GM12878 (cell line): ENCODE results near the gene LRP5. TPM values are rescaled to one million over a fixed set of nuclear protein-coding genes. Genes with fewer than 3 reads are reported as not detected.

Experiments
- ATAC-seq: fragments of 200-7000 bp; cut with Tn5 transposase; 3 replicates; pipeline ENCODE4 v1.9.1; 2020; ENCODE audit warnings: mild to moderate bottlenecking, moderate library complexity
- BruUV-seq: library from RNA; stranded (reverse); fragments of 400-500 nt; replicated peaks from 2 replicates; lab custom pipeline; 2021; lab: Mats Ljungman, UMichigan
- CTCF ChIA-PET: fragments of 300-600 bp; sonication (Branson Sonifier 250); formaldehyde crosslinking; extraction: SDS; loops from one replicate; lab custom pipeline; 2021; ENCODE audit warnings: inconsistent platforms; lab: Yijun Ruan, JAX
- POLR2A ChIA-PET: fragments of 350-600 bp; formaldehyde crosslinking; extraction: SDS; loops from one replicate; lab custom pipeline; 2021; ENCODE audit warnings: inconsistent platforms; lab: Charles Lee
- RAD21 ChIA-PET: fragments of 300-600 bp; sonication (Branson Sonifier 250); formaldehyde crosslinking; loops from one replicate; lab custom pipeline; 2023; ENCODE audit warnings: antibody characterized with exemption; ENCODE audit not compliant: unreplicated experiment; lab: Charles Lee
- SMC1A ChIA-PET: fragments of 300-600 bp; sonication (Branson Sonifier 250); formaldehyde crosslinking; loops from one replicate; lab custom pipeline; 2023; ENCODE audit not compliant: unreplicated experiment, uncharacterized antibody; lab: Charles Lee
- DNase-seq: peaks from one replicate; pipeline ENCODE4 v3.0.0-alpha.2; 2011; ENCODE audit warnings: low read depth, low spot score
- FAIRE-seq: peaks from 3 replicates; lab custom pipeline; 2011; peaks lifted over from hg19 to GRCh38; lab: Jason Lieb, UNC
- H2AFZ ChIP-seq: 2 replicates; pipeline ENCODE4 v1.6.0; 2011; ENCODE audit warnings: low read depth, low read length, control low read depth; ENCODE audit not compliant: control insufficient read depth
- H3K27ac ChIP-seq: 2 replicates; pipeline ENCODE4 v1.5.1; 2011; ENCODE audit warnings: control low read depth; ENCODE audit not compliant: control insufficient read depth, insufficient read depth
- H3K27me3 ChIP-seq, 2 experiments: replicated peaks in 1 of 2; 2 replicates each; pipeline versions ENCODE4 v1.6.0 to v1.6.1; 2011; ENCODE audit warnings: low read length in 1 of 2; ENCODE audit not compliant: control insufficient read depth in 2 of 2, insufficient read depth in 2 of 2
- H3K36me3 ChIP-seq, 2 experiments: 2 replicates each; pipeline ENCODE4 v1.5.1; 2011; ENCODE audit warnings: low read length in 1 of 2; ENCODE audit not compliant: control insufficient read depth in 2 of 2, insufficient read depth in 2 of 2
- H3K4me1 ChIP-seq: 2 replicates; pipeline ENCODE4 v1.6.1; 2011; ENCODE audit warnings: mild to moderate bottlenecking, low read length, moderate library complexity, mixed read lengths; ENCODE audit not compliant: control insufficient read depth, insufficient read depth
- H3K4me2 ChIP-seq: 2 replicates; pipeline ENCODE4 v1.6.0; 2011; ENCODE audit warnings: control low read depth; ENCODE audit not compliant: control insufficient read depth, insufficient read depth
- H3K4me3 ChIP-seq: fragments of 200-600 bp; sonication (generic); 2 replicates; pipeline ENCODE4 v1.5.1; 2016
- H3K79me2 ChIP-seq: 2 replicates; pipeline ENCODE4 v1.6.0; 2011; ENCODE audit warnings: low read length; ENCODE audit not compliant: control insufficient read depth, insufficient read depth
- H3K9ac ChIP-seq: 2 replicates; pipeline ENCODE4 v1.8.0; 2011; ENCODE audit warnings: low read length, control low read depth, mixed read lengths; ENCODE audit not compliant: control insufficient read depth, insufficient read depth
- H3K9me3 ChIP-seq: replicated peaks from 3 replicates; pipeline ENCODE4 v1.5.1; 2011; ENCODE audit warnings: mild to moderate bottlenecking, low read length; ENCODE audit not compliant: control insufficient read depth, insufficient read depth
- H4K20me1 ChIP-seq: 2 replicates; pipeline ENCODE4 v1.6.0; 2011; ENCODE audit not compliant: control insufficient read depth, insufficient read depth
- ATF7 ChIP-seq: fragments of 450-650 bp; IDR thresholded peaks from 2 replicates; pipeline ENCODE4 v1.6.1; 2016; ENCODE audit warnings: low read depth, mild to moderate bottlenecking
- CHD1 ChIP-seq: IDR thresholded peaks from 2 replicates; pipeline ENCODE4 v1.6.1; 2012; ENCODE audit warnings: low read depth, low read length, improper control_type of control experiment
- ESRRA ChIP-seq: IDR thresholded peaks from 2 replicates; pipeline ENCODE4 v1.6.1; 2012; ENCODE audit warnings: mild to moderate bottlenecking, low read length, improper control_type of control experiment
- HCFC1 ChIP-seq: fragments of 150-350 bp; IDR thresholded peaks from 2 replicates; pipeline ENCODE4 v1.6.1; 2014; ENCODE audit warnings: low read length
- MEF2B ChIP-seq: fragments of 450-650 bp; IDR thresholded peaks from 2 replicates; pipeline ENCODE4 v1.6.1; 2018; ENCODE audit warnings: mild to moderate bottlenecking, moderate library complexity; ENCODE audit not compliant: partially characterized antibody, poor library complexity, severe bottlenecking
- MYC ChIP-seq: IDR thresholded peaks from 2 replicates; pipeline ENCODE4 v1.6.1; 2011; ENCODE audit warnings: mild to moderate bottlenecking, low read length, moderate library complexity, inconsistent platforms; ENCODE audit not compliant: insufficient read depth, insufficient replicate concordance, insufficient read length, severe bottlenecking
- NR2C1 ChIP-seq: fragments of 450-650 bp; IDR thresholded peaks from 2 replicates; pipeline ENCODE4 v1.6.1; 2017; ENCODE audit warnings: antibody characterized with exemption, mild to moderate bottlenecking, moderate library complexity
- NR2F1 ChIP-seq: fragments of 450-650 bp; conservative IDR thresholded peaks from 2 replicates; pipeline ENCODE4 v1.6.1; 2017; ENCODE audit warnings: mild to moderate bottlenecking
- PAX8 ChIP-seq: fragments of 450-650 bp; IDR thresholded peaks from 2 replicates; pipeline ENCODE4 v1.6.1; 2017; ENCODE audit warnings: mild to moderate bottlenecking, moderate library complexity
- PML ChIP-seq: IDR thresholded peaks from 2 replicates; pipeline ENCODE4 v1.6.1; 2012; ENCODE audit warnings: low read length, inconsistent platforms
- RBBP5 ChIP-seq: fragments of 200-600 bp; sonication (generic); conservative IDR thresholded peaks from 2 replicates; pipeline ENCODE4 v1.6.1; 2016
- STAT1 ChIP-seq: fragments of 450-650 bp; conservative IDR thresholded peaks from 2 replicates; pipeline ENCODE4 v1.6.1; 2014; ENCODE audit warnings: antibody characterized with exemption, mild to moderate bottlenecking
- STAT3 ChIP-seq: IDR thresholded peaks from 2 replicates; pipeline ENCODE4 v1.6.1; 2011; ENCODE audit warnings: low read depth, low read length, improper control_type of control experiment
- ZNF274 ChIP-seq: IDR thresholded peaks from one replicate; pipeline ENCODE4 v1.8.0; 2011; ENCODE audit not compliant: insufficient read length, insufficient read depth
- WGBS: methylation state at CpG from one replicate; pipeline ENCODE4 v1.1.6; 2016; ENCODE audit warnings: low lambda C conversion rate; ENCODE audit not compliant: insufficient replicate concordance, insufficient coverage; ENCODE audit errors: missing lambda C conversion rate; 5-methylcytosine and 5-hydroxymethylcytosine counted together
- in situ Hi-C: fragments of 300-500 bp; cut with MboI; formaldehyde crosslinking; loops from 9 replicates; pipeline ENCODE4 v1.14.3; 2018; ENCODE audit warnings: mixed read lengths
- intact Hi-C: fragments of 100-400 bp; cut with micrococcal nuclease; formaldehyde crosslinking; loops from one replicate; pipeline ENCODE4 v1.14.2; 2022; ENCODE audit not compliant: unreplicated experiment
- polyA plus RNA-seq, 11 experiments: library from polyadenylated mRNA; depleted of rRNA in 4 of 11; unstranded in 6 of 11; stranded (reverse) in 5 of 11; fragments of >200 nt; fragmentation: Nextera tagmentation in 4 of 11; fragmentation: Illumina TruSeq in 1 of 11; extraction: Ambion mirVana in 4 of 11; extraction: Trizol in 1 of 11; gene quantifications; 1 replicate in 1 of 11; 2 replicates in 10 of 11; pipeline versions ENCODE4 v1.2.1 to v1.2.3, GENCODE V29; 2011 to 2016; ENCODE audit warnings: inconsistent platforms in 2 of 11, missing spikeins in 2 of 11, low read depth in 1 of 11
- total RNA-seq, 4 experiments: library from RNA; depleted of rRNA in 3 of 4; stranded (reverse); fragments of >200 nt in 3 of 4; fragmentation: Illumina TruSeq in 1 of 4; extraction: Trizol in 1 of 4; gene quantifications; 2 replicates each; pipeline versions ENCODE4 v1.2.1 to v1.2.3, GENCODE V29; 2013 to 2021
- TF ChIP-seq, protein P1 (sequence below): fragments of 450-650 bp; IDR thresholded peaks from 2 replicates; pipeline ENCODE4 v1.6.1; 2017; ENCODE audit warnings: mild to moderate bottlenecking
- TF ChIP-seq, protein P2 (sequence below): fragments of 450-650 bp; IDR thresholded peaks from 2 replicates; pipeline ENCODE4 v1.6.1; 2018; ENCODE audit warnings: borderline replicate concordance, mild to moderate bottlenecking; ENCODE audit not compliant: partially characterized antibody
- TF ChIP-seq, protein P3 (sequence below): IDR thresholded peaks from 2 replicates; pipeline ENCODE4 v1.6.1; 2011; ENCODE audit warnings: low read depth, low read length, improper control_type of control experiment, borderline replicate concordance

Gene LRP5
- total and polyA plus RNA-seq, 10 of the 15 experiments (the other 5 are each of a cell fraction or from before 2014, with no cell fraction given): 0.37 to 34.0 (median 6.6) TPM

DNA sequence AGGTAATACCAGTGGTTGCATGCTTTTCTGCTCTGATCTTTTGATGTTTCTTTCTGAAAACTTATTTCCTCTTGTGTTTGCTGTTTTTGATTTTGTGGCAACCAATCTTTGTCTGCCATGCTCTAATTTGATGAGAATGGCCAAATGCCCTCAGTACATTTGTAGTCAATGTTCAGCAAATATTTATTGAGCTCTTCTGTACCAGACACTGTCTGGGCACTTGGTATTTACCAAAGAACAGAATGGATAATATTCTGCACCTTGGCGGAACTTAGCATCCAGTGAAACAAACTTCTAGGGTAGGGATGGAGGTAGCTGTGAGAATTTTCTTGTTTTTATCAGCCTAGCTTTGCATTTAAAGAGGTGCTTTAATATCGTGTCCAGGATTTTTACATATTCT is 167.8 kb downstream of the LRP5 start (continued):
- TF ChIP-seq, protein P1, sequence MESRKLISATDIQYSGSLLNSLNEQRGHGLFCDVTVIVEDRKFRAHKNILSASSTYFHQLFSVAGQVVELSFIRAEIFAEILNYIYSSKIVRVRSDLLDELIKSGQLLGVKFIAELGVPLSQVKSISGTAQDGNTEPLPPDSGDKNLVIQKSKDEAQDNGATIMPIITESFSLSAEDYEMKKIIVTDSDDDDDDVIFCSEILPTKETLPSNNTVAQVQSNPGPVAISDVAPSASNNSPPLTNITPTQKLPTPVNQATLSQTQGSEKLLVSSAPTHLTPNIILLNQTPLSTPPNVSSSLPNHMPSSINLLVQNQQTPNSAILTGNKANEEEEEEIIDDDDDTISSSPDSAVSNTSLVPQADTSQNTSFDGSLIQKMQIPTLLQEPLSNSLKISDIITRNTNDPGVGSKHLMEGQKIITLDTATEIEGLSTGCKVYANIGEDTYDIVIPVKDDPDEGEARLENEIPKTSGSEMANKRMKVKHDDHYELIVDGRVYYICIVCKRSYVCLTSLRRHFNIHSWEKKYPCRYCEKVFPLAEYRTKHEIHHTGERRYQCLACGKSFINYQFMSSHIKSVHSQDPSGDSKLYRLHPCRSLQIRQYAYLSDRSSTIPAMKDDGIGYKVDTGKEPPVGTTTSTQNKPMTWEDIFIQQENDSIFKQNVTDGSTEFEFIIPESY: no peak
- TF ChIP-seq PAX8: no peak
- TF ChIP-seq MEF2B: no peak
- no peak for TF ChIP-seq MYC

DNA sequence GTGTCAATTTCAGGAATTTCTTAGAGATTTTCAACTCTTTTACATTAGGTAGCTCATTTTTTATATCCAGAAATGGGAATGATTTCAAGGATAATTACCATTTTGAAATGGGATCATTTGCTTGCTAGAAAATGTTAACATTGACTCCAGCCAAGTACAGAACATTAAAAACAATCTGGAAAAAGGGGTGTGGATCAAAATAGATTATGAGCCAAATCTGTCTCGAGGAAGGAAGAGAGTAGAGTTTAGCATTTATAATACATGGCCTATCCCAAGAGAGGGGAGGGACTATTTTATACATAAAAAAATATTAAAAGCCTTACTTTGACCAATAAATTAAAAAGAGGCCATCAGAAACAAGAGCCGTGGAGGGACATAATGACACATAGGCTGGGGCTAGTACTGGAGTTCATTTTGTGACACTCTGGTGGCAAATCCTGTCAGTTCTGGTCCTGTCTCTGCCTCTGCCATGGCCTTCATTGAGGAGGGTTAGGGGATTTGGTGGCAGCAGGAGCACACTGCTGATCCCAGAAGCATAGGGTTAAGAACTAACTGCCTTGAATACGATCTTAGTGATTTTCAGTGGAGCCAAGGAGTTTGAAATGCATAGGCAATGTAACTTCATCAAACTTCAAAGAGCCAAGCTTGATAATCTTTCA is 168.6 kb downstream of the LRP5 start:
- no peak for ATAC-seq
- Histone ChIP-seq H3K4me3 (no peak overlapping the region), H3K27ac (no peak overlapping the region), H3K79me2 (peaks cover 87% of the 10 kb centered on the region), H3K4me2 (no peak overlapping the region), H4K20me1 (no peaks in the 10 kb centered on the region; the same call in 1 of the 2 replicates), H3K27me3 (no peaks in the 10 kb centered on the region), H3K9ac (no peak overlapping the region), H3K4me1 (no peaks in the 10 kb centered on the region), H3K36me3 (peaks cover 0 to 4% of the 10 kb centered on the region in 2 experiments; a peak in 2 of 4 replicates), H3K9me3 (peaks cover 4% of the 10 kb centered on the region; the same call in 2 of the 3 replicates), H2AFZ (no peak overlapping the region)
- CTCF ChIA-PET: interaction anchor here (0.6 to 0.8 kb wide), 2 partner anchors 20 to 349 kb away, joined by 3 to 4 read pairs; no protein-coding TSS in a partner anchor
- no peak for FAIRE-seq
- POLR2A ChIA-PET: interaction anchor here (0.6 kb wide), 1 partner anchor 16 kb away, joined by 5 read pairs; no protein-coding TSS in a partner anchor
- SMC1A ChIA-PET: interaction anchor here (1.6 kb wide), 1 partner anchor 18 kb away, joined by 4 read pairs; no protein-coding TSS in a partner anchor
- intact Hi-C loops (no loop called here), in situ Hi-C loops (no loop called here)
- WGBS: 60% methylated on average over 3 of the region's 3 CpGs
- no peak for DNase-seq
- no TSS peak for BruUV-seq
- RAD21 ChIA-PET: no interaction called here
- TF ChIP-seq STAT1: no peak
- TF ChIP-seq ATF7: no peak
- TF ChIP-seq CHD1: no peak
- TF ChIP-seq STAT3: no peak
- TF ChIP-seq NR2F1: no peak
- TF ChIP-seq HCFC1: no peak
- TF ChIP-seq, protein P2, sequence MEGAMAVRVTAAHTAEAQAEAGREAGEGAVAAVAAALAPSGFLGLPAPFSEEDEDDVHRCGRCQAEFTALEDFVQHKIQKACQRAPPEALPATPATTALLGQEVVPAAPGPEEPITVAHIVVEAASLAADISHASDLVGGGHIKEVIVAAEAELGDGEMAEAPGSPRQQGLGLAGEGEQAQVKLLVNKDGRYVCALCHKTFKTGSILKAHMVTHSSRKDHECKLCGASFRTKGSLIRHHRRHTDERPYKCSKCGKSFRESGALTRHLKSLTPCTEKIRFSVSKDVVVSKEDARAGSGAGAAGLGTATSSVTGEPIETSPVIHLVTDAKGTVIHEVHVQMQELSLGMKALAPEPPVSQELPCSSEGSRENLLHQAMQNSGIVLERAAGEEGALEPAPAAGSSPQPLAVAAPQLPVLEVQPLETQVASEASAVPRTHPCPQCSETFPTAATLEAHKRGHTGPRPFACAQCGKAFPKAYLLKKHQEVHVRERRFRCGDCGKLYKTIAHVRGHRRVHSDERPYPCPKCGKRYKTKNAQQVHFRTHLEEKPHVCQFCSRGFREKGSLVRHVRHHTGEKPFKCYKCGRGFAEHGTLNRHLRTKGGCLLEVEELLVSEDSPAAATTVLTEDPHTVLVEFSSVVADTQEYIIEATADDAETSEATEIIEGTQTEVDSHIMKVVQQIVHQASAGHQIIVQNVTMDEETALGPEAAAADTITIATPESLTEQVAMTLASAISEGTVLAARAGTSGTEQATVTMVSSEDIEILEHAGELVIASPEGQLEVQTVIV: no peak
- TF ChIP-seq, protein P3, sequence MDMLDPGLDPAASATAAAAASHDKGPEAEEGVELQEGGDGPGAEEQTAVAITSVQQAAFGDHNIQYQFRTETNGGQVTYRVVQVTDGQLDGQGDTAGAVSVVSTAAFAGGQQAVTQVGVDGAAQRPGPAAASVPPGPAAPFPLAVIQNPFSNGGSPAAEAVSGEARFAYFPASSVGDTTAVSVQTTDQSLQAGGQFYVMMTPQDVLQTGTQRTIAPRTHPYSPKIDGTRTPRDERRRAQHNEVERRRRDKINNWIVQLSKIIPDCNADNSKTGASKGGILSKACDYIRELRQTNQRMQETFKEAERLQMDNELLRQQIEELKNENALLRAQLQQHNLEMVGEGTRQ: no peak
- TF ChIP-seq ESRRA: no peak
- no peak for TF ChIP-seq NR2C1
- no peak for TF ChIP-seq ZNF274
- TF ChIP-seq RBBP5: no peak
- no peak for TF ChIP-seq PML
